G401.6 (cell line): ENCODE measurements around the gene HAPSTR1.
"Not testable (repeated sequence)": the region's sequence is repeated elsewhere in the genome, so short reads cannot be mapped to it uniquely, and the experiment has no call there.

Experiments used
- FAIRE-seq: peaks from 2 replicates; lab custom pipeline; 2012; peaks lifted over from hg19 to GRCh38; lab: Jason Lieb, UNC

The HAPSTR1 gene

GRCh38 chr16:9090960-9091866 lies at the start of gene HAPSTR1:
Gene HAPSTR1, plus strand, starts transcription at chr16:9091644. Its CDS starts 401 bp downstream, at chr16:9092045.
- peak; percentile 65 for FAIRE-seq

- FAIRE-seq, result no peak
Observed at GRCh38 chr16:9042533-9042932, 48.9 kb upstream of the HAPSTR1 start.

DNA sequence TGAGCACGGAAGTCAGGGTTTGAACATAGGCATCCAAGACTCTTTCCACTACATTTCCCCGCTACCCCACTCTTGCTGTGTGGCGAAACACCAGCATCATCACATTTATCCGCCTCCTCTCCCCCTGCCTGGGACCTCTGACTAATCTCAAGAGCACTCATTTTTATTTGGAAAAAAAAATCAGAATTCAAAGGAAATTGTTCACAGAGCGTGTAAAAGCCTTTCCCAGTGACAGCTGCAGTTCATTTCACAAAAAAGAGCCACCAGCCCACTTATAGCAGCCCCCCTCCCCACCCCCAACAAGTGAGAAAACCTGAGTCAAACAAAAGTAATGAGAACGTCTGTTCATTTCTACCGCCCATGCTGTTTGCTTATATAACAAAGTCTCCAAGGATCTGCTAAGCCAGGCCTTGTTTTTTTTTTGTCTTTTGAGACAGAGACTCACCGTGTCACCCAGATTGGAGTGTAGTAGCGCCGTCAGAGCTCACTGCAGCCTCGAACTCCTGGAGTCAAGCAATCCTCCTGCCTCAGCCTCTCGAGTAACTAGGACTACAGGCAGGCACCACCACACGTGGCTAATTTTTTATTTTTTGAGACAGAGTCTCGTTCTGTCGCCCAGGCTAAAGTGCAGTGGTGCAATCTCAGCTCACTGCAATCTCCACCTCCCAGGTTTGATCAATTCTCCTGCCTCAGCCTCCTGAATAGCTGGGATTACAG lies 48.3 kb upstream of the HAPSTR1 start:
- no peak for FAIRE-seq

DNA sequence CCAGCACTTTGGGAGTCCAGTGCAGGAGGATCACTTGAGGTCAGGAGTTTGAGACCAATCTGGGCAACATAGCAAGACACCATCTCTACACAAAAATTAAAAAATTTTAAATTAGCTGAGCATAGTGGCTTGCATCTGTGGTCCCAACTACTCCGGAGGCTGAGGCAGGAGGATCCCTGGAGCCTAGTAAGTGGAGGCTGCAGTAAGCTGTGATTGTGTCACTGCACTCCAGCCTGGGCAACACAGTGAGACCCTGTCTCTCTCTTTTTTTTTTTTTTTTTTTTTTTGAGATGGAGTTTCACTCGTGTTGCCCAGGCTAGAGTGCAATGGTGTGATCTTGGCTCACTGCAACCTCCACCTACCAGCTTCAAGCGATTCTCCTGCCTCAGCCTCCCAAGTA lies 45.9 kb upstream of the HAPSTR1 start:
- FAIRE-seq, result not testable (repeated sequence)

GRCh38 chr16:9046667-9047055 lies 44.8 kb upstream of the HAPSTR1 start:
- FAIRE-seq, result no peak

GRCh38 chr16:9047689-9048301 lies 43.6 kb upstream of the HAPSTR1 start:
- FAIRE-seq, result peak; percentile 78

GRCh38 chr16:9048302-9048700 lies 43.1 kb upstream of the HAPSTR1 start:
- no peak for FAIRE-seq

GRCh38 chr16:9049241-9049640 lies 42.2 kb upstream of the HAPSTR1 start:
- no peak for FAIRE-seq

GRCh38 chr16:9050102-9050830 lies 41.2 kb upstream of the HAPSTR1 start:
- FAIRE-seq, result no peak

DNA sequence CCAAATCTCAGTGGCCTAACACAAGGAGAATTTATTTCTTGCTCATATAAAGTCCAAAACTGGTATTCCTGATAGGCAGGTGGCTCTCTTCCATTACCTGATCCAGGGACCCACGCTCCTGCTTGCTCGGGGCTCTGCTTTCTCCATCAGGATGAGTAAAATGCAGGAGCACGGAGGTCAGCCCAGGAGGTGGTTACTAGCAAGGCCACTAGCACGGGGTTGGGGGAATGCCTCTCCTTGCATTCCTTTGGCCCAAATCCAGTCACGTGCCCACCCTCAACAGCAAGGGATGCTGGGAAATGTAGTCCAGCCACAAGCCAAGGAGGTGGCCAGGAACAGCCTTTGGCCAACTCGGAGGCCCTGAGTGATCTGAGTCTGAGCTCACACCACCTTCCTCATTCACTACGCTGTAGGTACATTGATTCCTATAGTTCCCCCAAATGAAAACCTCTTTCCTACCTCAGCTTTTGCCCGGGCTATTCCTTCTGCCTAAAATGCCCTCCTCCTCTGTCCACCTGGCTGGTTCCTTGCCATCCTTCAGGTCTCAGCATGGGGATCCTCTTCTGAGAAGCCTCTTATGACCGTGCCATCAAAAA lies 38.3 kb upstream of the HAPSTR1 start:
- FAIRE-seq, result peak; percentile 84

DNA sequence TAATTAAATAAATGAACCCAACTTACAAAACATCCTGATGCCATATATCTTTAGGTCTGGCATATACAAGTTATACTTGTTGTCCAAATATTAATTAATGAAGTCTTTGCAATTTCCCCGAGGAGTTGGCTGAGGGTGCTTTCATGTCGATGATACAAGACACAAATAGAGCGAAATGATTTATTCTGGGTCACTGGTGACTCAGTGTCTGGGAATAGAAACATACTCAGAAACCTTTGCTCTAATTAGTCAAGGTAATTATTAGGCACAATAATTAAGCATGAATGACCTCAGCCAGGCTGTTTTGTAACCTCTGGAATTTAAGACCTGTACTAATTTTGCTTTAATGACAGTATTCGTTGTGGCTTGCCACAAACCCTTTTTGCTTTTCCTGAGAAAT lies 37.0 kb upstream of the HAPSTR1 start:
- FAIRE-seq, result no peak

- no peak for FAIRE-seq
Observed at GRCh38 chr16:9055115-9055514, 36.3 kb upstream of the HAPSTR1 start.

GRCh38 chr16:9055661-9056060 lies 35.8 kb upstream of the HAPSTR1 start:
- no peak for FAIRE-seq

DNA sequence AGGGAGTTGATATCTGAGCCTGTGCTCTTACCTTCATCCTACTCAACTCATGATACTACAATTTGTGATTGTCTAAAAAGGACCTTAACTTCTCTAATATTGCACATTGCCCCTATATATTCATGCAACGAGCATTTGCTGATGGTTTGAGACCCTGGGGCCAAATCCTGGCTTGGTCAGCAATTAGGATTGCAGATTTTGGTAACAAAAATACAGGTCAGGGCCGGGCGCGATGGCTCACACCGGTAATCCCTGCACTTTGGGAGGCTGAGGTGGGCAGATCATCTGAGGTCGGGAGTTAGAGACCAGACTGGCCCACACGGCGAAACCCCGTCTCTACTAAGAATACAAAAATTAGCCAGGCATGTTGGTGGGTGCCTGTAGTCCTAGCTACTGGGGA lies 35.4 kb upstream of the HAPSTR1 start:
- FAIRE-seq, result no peak

- no peak for FAIRE-seq
Observed at GRCh38 chr16:9058211-9058610, 33.2 kb upstream of the HAPSTR1 start.

DNA sequence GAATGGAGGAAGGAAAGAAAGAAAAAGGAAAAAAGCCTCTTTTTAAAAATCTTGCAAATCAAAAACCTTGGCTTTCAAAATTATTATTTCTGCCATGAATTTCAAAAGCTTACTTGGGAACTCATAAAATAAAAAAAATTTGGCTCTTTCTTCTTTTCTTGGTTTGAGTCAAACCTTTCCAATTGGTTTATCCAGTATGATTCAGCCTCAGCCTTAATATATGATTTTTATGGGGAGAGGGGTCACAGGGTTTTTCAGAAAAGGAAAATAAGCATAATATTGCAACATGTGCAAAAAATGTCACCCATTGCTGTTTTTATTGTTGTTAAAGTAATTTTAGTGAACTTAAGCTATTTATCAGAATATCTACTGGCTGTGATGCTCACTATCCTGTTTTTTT lies 31.2 kb upstream of the HAPSTR1 start:
- FAIRE-seq, result no peak

GRCh38 chr16:9061358-9061813 lies 30.1 kb upstream of the HAPSTR1 start:
- no peak for FAIRE-seq

GRCh38 chr16:9062301-9062700 lies 29.1 kb upstream of the HAPSTR1 start:
- FAIRE-seq, result no peak

GRCh38 chr16:9065077-9065476 lies 26.4 kb upstream of the HAPSTR1 start:
- no peak for FAIRE-seq

DNA sequence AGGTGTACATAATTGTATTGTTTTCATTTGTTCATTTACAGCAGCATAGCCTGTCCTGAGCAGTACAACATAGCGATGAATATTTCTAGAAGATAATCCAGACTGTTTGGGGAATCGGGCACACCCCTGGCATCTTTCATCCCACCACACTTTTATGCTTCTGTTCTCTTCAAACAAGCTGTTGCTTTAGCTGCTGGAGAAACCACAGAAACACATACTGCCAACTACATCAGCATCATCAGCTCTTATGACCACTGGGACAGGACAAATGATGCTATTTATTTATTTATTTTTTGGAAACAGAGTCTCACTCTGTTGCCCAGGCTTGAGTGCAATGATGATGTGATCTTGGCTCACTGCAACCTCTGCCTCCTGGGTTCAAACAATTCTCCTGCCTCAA lies 22.6 kb upstream of the HAPSTR1 start:
- no peak for FAIRE-seq

- FAIRE-seq, result no peak
Observed at GRCh38 chr16:9070254-9070653, 21.2 kb upstream of the HAPSTR1 start.

DNA sequence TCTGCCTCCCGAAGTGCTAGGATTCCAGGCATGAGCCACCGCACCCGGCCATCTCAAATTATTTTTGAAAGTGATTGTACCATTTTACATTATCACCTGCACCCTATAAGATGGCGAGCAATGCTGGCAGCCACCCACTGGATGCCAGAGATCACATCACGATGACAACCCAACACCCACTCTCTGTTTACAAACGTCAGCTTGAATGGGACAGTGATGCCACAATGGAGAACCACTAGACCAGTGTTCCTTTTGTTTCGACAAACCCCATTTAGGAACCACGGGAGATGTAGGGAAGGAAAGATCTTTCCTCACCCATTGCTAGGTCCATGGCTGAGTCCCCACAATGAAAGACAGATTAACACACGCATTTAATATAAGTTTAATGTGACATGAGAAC lies 20.1 kb upstream of the HAPSTR1 start:
- no peak for FAIRE-seq
